ENCODE data around the gene PSMD9.
"Not testable (repeated sequence)": the region's sequence is repeated elsewhere in the genome, so short reads cannot be mapped to it uniquely, and the experiment has no call there.

Gene PSMD9

DNA sequence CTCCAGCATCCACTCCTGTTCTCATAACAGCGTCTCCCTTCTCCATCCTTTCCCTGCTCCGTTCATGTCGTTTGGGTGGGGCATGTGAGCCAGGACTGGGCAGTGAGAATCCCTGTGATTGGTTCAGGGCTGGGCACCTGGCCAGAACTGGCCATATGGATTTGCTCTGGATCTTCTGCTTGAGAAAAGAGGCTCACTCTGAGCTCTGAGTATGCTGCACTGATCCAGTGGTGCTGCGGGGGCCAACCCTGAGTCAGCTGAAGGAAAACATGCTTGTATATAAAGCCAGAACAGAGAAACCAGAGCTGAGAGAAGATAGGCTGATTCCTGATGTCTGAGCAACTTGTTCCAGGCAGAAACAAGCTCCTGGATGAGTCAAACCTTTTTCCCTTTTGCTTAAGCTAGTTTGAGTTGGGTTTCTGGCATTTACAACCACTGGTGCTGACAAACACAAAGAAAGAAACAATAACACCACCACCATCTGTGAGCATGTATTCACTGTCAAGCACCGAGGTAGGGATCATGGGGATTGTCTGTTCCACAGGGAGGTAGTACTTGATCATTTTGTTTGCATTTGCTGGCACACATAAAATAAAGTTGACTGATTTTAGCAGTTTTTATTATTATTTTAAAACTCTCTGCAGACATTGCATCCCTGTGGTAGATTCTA is 15.9 kb upstream of the PSMD9 start:
- DNase-seq (ENCODE audit: low read depth, low spot score) = no peak

- no peak for DNase-seq (ENCODE audit: low read depth, low spot score)
Observed at GRCh38 chr12:121873216-121873569, 15.4 kb upstream of the PSMD9 start.

DNA sequence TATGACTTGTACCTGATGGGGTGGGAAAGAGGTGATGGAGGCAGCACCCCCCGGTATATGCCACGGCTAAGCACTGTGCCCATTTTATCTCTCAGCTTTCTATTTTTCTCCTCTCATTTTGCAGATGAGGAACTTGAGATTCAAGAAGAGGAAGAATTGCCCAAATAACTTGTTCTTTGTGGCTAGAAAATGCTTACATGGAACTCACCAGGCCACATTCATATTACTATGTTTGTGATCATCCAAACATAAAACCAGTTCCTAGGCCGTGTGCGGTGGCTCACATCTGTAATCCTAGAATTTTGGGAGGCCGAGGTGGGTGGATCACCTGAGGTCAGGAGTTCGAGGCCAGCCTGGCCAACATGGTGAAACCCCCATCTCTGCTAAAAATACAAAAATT is 14.5 kb upstream of the PSMD9 start:
- no peak for DNase-seq (ENCODE audit: low read depth, low spot score)

GRCh38 chr12:121875582-121875981 is 13.0 kb upstream of the PSMD9 start:
- no peak for DNase-seq (ENCODE audit: low read depth, low spot score)

DNA sequence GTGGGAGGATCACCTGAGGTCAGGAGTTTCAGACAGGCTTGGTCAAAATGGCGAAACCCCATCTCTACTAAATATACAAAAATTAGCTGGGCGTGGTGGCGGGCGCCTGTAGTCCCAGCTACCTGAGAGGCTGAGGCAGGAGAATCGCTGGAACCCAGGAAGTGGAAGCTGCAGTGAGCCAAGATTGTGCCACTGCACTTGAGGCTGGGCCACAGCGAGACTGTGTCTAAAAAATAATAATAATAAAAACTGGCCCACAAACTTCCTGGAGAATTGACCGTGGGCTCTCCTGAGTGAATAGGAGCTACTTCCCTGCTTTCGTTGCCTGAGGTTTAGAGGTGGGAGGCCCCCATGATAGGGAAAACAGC is 12.5 kb upstream of the PSMD9 start:
- not testable (repeated sequence) for DNase-seq (ENCODE audit: low read depth, low spot score)

- DNase-seq (ENCODE audit: low read depth, low spot score) = no peak
Observed at GRCh38 chr12:121883315-121883660, 5.3 kb upstream of the PSMD9 start.

DNA sequence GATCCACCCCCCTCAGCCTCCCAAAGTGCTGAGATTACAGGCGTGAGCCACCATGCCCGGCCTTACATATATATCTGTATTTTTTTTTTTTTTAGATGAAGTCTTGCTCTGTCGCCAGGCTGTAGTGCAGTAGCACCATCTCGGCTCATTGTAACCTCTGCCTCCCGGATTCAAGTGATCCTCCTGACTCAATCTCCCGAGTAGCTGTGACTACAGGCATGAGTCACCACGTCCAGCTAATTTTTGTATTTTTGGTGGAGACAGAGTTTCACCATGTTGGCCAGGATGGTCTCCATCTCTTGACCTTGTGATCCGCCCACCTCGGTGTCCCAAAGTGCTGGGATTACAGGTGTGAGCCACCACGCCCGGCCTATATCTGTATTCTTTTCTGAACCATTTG is 3.5 kb upstream of the PSMD9 start:
- DNase-seq (ENCODE audit: low read depth, low spot score) = not testable (repeated sequence)

DNA sequence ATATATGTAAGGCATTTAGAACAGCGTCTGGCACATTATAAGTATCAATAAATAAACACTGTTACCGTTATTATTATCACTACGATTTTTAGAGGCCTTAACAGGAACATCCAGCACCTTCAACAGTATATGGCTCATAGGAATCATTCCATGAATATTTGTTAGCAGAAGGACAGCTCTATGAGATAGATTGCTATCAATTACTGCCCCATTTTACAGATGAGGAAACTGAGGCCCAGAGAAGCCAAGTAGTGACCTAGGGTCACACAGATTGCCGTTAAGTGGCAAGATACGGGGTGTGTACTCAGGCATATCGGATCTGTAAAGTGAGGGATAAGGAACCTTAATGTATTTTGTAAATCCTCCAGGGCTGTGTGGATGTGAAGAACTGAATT is 510 bp upstream of the PSMD9 start:
- no peak for DNase-seq (ENCODE audit: low read depth, low spot score)

DNA sequence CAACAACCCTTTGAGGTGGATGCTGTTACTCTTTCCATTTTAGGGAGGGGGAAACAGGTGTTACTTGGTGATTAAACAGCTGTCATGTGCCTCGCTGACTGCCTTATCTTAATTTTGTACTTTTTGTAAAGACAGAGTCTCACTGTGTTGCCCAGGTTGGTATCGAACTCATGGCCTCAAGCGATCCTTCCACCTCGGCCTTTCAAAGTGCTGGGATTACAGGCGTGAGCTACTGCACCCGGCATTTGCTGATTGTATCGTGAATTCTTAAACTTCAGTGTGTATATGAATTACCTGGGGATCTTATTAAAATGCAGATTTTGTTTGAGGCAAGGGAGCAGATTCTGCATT is 659 bp downstream of the PSMD9 start:
- no peak for DNase-seq (ENCODE audit: low read depth, low spot score)

- DNase-seq (ENCODE audit: low read depth, low spot score) = not testable (repeated sequence)
Observed at GRCh38 chr12:121889661-121890060, 1.1 kb downstream of the PSMD9 start.

- DNase-seq (ENCODE audit: low read depth, low spot score) = no peak
Observed at GRCh38 chr12:121892673-121893561, 4.3 kb downstream of the PSMD9 start.

GRCh38 chr12:121893961-121894460 is 5.4 kb downstream of the PSMD9 start:
- no peak for DNase-seq (ENCODE audit: low read depth, low spot score)

DNA sequence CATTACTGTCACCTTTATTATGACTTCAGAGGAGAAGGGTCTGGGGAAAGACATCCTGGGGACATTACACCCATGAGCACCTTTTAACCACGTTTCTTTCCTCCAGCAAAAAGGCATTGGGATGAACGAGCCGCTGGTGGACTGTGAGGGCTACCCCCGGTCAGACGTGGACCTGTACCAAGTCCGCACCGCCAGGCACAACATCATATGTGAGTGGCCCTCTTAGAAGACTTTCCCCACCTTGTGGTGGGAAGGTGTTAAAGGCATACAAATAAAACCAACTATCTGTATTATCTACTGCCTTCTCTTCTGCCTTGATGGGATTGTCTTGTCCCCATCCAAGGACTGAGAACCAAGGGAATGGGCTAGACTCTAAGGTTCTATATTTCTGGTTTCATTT is 6.0 kb downstream of the PSMD9 start:
- DNase-seq (ENCODE audit: low read depth, low spot score) = no peak

GRCh38 chr12:121898287-121898686 is 9.7 kb downstream of the PSMD9 start:
- DNase-seq (ENCODE audit: low read depth, low spot score) = no peak

DNA sequence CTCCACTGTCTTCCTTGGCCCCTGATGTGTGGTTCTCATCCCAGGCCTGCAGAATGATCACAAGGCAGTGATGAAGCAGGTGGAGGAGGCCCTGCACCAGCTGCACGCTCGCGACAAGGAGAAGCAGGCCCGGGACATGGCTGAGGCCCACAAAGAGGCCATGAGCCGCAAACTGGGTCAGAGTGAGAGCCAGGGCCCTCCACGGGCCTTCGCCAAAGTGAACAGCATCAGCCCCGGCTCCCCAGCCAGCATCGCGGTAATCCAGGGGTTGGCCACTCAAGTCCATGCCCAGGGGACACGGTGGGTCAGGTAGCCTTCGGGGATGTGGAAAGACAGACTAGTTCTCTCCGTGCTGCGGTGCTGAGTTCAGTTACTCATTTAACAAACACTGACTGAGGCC is 11.0 kb downstream of the PSMD9 start:
- DNase-seq (ENCODE audit: low read depth, low spot score) = no peak

DNA sequence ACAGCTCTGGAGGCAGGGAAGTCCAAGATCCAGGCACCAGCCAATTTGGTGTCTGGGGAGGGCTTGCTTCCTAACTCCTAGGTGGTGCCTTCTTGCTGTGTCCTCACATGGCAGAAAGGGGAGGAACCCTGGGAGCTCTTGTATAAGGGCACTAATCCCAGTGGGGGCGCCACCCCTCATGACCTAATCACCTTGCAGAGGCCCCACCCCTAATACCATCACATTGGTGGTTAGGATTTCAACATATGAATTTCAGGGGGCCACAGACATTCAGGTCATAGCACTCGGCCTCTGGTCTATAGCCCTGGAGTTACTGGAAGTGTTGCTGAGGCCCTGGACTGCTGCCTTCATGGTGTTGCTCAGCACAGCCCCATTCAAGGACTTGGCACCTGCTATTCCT is 14.6 kb downstream of the PSMD9 start:
- no peak for DNase-seq (ENCODE audit: low read depth, low spot score)

GRCh38 chr12:121905746-121906145 is 17.2 kb downstream of the PSMD9 start:
- no peak for DNase-seq (ENCODE audit: low read depth, low spot score)

DNA sequence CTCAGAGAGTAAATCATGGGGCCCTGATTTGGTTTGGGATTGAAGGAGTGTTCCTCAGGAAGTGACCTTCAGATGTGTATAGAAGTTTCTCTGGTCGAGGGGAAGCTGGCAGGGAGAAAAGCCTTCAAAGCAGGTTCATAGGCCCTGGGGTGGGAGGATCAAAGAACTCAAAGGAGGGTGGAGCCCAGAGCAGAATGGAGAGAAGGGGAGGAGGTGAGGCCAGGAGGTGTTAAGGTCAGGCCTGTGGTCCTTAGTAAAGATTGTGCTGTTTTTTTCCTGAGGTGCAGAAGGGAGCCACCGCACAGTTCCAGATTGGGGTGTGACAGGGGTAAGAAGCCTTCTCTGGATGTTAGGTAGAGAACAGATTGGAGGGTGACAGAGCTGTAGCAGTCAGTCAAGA is 20.1 kb downstream of the PSMD9 start:
- no peak for DNase-seq (ENCODE audit: low read depth, low spot score)

DNA sequence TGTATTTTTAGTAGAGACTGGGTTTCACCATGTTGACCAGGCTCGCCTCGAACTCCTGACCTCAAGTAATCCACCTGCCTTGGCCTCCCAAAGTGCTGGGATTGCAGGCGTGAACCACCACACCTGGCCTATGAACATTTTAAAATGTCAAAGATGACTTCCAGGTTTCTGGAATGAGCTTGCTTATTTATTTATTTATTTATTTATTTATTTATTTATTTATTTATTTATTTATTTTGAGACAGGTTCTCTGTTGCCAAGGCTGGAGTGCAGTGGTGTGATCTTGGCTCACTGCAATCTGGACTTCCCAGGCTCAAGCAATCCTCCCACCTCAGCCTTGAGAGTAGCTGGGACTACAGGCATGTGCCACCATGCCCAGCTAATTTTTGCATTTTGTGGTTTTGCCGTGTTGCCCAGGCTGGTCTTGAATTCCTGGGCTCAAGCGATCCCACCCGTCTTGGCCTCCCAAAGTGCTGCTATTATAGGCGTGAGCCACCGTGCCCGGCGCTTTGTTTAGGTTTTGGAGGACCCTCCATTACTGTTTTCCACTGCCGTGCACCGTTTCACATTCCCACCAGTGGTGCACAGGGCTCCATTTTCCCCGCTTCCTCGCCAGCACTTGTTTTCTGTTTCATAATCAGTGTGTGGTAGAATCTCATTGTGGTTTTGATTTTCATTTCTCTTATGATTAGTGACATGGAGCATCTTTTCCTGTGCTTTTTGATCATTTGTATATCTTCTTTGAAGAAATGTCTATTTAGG is 23.4 kb downstream of the PSMD9 start:
- DNase-seq (ENCODE audit: low read depth, low spot score) = no peak

GRCh38 chr12:121915841-121916321 is 27.3 kb downstream of the PSMD9 start:
- no peak for DNase-seq (ENCODE audit: low read depth, low spot score)

DNA sequence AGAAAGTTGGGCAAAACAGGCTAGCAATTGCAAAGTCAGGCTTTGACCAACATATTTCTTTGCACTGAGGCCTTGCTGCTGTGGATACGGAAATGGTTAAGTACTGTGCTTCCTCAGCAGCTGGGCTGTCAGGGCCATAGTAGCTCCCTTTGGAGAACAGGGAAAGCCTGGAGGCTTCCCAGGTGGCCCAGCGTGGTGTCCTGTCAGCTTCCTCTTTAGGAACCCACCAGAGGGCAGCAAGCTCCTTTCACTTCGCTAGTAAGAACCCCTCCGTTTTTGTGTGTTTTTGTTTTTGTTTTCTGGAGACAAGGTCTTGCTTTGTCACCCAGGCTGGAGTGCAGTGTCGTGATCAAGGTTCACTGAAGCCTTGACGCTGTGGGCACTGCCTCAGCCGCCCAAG is 28.1 kb downstream of the PSMD9 start:
- no peak for DNase-seq (ENCODE audit: low read depth, low spot score)

GRCh38 chr12:121917950-121918678 is 29.5 kb downstream of the PSMD9 start, which contains the start of gene CFAP251:
CFAP251 (plus strand) TSS chr12:121918592; CDS start chr12:121921306, 2,714 bp downstream.
- DNase-seq (ENCODE audit: low read depth, low spot score) = peak; percentile 84
